Activated CD4-positive, alpha-beta T cell treated with anti-CD3 and anti-CD28 coated beads, Interleukin-2, Interleukin-6, amounts not matched to agents 100 ng/mL and 50 ng/mL, durations not matched to agents 16 hours and 8 hours (primary cell): ENCODE results near the gene HPD.
"Not testable (repeated sequence)": the region's sequence is repeated elsewhere in the genome, so short reads cannot be mapped to it uniquely, and the experiment has no call there.

Experiments
- DNase-seq: peaks from one replicate; pipeline ENCODE4 v3.0.0-alpha.2; 2020

The HPD gene

DNA sequence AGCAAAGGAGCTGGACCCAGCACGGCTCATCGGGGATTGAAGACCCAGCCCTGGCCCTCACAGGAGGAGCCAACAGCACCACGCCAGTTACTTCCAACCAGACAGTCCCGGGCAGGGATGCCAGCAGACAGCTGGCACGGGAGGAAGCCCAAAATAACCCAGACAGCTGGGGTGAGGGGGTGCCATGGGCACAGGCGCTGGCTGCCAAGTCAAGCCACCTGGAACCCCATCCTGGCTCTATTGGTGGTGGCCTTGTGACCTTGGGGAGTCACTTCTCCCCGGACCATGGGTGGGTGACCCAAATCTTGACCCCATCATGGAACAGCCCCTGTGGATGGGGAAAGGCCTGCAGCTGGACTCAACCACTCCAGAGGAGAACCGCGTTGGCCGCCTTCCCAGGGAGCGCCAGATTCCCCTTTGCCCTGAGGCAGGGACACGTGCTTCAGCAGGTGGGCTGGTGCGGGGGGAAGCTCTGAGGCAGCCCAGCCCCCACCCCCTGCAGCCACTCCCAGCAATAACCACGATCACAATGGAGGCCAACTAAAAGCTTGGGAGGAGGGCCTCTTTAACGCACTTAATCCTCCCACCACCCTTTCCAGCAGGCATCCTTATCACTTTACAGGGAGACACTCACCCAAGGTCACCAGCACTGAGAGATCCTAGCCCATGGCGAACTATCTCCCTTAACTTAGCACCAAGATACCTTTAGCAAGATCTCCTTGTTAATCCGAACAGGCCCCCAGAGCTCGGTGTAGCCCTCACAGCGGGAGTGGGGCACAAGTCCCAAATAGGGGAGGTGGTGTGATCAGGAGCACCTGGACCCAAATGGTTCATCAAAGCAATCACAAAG, 60.5 kb downstream of the HPD start:
- no peak for DNase-seq

DNA sequence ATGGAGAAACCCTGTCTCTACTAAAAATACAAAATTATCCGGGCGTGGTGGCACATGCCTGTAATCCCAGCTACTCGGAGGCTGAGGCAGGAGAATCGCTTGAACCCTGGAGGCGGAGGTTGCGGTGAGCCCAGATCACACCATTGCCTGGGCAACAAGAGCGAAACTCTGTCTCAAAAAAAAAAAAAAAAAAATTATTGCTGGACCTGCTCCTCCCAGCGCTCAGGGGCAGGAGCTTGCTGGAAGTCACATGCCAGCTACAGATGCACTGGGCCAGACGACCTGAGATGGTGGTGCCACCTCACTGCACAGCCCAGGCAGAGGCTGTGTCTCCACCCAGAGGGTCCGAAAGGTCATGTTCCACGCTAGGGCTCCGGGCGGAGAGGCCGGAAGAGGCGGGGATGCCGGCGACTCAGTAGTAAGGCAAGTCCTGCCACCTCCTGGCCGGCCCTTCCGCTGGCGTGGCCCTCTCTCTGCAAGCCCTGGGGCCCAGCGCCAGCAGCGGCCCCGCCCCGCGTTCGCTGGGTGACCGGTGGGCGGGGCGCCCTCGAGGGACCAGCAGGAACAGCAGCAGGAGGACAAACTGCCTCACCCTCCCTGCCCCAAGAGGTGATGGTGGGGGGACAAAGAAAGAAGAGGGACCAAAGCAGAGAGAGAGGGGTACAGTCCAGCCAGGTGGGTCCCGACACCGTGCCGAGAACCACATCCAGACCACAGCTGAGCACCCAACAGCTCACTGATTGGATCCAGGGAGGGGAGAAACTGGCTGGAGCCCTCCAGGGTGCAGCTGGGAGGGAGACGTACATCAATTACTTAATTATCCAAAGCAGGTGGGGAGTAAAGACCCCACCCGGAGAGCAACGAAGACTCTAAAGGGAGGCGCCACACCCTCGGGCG, 61.6 kb downstream of the HPD start:
- no peak for DNase-seq

DNA sequence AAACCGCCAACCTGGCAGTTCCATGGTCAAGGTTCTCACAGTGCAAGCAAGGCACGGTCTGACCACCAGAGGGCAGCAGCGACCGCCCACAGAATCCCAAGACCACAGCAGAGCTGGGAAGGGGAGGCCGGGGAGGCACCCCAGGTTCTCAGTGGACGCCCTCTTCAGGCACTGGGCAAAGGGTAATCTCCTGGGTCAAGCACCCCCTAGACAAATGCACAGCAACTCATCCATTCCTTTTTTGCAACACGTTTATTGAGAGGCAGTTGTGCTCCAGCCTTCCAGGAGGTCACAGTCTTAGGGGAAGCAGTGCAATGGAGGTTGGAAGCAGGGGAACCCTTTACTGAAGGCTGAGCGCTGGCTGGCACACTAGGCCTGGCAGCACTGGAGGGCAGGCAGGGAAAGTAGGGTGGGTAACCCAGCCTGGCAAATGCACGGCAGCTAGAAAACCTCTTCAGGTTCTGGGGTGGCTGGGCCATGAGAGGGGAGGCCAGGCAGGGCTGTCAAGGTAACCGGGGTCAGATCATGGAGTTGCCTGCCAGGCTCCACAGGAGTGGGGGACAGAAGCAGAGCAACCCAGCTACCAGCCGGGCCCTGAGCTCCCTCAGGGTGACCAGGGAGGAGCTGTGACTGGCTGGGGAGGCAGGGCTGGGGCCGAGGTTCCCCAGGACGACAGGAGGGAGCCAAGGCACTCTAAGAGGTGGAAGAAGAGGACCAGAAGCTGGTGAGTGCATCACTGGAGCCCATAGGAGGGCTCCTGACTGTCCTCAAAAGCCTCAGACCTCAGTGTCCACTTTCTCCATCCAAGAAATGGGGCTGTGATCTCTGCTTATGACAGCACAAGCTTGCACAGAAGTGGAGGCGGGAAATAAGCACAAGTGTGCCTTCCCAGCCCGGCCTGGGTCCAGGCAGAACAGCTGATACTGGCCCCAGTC, 63.4 kb downstream of the HPD start:
- DNase-seq, result peak; percentile 91

DNA sequence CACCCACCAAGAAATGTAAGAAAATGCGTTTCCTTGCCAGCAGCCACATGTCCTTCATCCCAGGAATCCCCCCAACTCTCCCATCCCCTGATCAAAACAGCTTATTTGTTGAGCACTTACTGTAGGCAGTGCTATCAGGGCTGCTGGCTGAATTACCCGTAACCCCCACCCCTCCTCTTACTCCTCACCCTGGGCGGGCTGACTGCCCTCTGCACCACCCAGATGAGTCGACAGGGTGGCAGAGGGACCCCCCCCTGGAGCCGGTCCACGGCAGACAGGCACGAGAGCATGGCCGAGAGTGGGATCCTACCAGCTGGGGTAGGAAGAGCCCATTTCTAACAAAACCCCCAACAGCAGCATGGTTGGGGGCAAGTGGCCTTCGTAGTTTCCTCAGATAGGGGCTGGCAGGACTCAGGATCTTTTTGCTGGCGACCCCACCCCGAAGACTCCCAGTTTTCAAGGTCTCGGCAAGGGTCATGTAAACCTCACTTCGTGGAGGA, 64.1 kb downstream of the HPD start:
- no peak for DNase-seq

DNA sequence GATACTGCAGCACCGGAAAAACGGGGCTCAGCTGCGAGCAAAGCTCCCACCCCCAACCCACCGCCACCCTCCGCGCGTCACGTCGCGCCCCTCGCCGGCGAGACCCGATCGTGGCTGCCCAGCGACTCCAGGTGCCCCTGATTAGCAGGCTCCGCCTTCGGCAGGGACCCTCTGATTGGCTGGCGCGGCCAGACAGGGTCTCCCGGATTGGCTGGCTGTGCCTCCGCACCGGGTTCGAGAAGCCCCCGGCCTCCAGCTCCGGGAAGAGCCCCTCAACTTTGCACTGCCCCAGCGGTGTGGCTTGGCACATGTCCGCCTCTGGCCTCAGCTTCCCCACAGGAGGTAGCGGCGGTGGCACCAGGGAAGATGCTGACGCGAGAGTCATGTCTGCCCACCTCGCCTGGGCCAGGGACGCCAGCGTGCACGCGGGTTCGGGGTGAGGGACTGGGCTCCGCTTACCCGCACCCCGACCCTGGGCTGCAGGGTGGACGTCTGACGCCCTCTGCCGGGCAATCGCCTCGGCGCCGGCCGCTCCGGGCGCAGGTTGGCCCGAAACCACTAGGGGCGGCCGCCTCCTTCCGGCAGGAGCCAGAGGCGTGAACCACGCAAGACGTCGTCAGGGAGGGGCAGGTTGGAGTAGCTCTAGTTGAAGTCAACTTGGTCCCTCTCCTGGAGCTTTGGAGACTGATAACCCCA, 64.7 kb downstream of the HPD start:
- DNase-seq, result peak; percentile 98

DNA sequence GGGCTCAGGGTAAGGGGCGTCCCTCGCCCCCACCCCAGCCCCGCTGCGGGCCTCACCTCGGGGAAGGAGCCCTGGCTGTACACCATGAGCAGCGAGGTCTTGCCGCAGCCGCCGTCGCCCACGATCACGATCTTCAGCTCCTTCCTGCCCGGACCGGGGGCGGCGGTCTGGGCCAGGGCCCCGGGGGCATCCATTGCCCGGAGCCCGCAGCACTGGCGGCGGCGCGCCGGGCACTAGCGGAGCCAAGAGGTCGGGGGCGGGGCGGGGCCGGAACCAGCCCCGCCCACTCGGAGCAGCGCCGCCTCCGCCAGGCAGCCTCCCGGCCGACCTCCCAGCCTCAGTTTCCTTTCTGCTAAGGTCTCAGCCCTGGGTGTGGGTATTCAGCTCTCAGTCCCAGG, 65.2 kb downstream of the HPD start, which contains the start of gene RHOF:
RHOF (minus strand) TSS at position 249 of the 398 bp plus-strand sequence; CDS start at position 194, 55 bp downstream.
- DNase-seq, result peak; percentile 83

DNA sequence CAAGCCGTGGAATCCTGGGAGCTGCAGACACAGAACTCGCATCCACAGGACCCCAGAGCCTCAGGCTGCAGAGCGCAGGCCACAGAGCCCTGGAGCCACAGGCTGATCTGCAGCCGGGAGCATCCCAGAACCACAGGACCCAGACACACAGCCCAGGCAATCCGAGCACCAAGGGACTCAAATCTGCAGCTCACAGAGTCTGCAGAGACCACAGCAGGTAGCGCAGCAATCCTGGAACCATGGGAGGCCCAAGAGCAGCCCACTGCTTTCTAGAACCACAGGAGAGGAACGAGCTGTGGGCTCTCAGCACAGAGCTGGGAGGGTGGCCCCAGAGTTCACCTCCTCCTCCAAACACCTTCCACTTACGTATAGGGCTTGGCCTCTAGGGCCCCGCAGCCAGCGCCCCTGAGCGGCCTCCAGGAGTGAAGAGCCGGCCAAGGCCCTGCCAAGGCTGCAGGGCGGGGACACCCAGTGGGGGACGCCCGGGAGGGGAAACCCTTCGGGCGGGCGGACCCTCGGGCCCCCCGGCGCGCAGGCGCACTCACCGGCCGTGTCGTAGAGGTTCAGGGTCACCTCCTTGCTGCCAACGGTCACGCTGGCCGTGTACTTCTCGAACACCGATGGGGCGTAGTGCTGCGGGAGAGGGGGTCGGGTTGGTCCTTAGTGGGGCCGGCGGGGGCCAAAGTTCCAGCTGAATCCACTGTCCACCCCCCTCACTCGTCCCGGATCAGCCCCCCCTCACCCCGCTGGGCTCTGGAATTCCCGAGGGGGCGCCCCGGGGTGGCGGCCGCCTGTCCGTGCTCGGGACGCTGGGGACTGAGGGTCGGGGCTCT, 65.8 kb downstream of the HPD start:
- peak; percentile 71 for DNase-seq

DNA sequence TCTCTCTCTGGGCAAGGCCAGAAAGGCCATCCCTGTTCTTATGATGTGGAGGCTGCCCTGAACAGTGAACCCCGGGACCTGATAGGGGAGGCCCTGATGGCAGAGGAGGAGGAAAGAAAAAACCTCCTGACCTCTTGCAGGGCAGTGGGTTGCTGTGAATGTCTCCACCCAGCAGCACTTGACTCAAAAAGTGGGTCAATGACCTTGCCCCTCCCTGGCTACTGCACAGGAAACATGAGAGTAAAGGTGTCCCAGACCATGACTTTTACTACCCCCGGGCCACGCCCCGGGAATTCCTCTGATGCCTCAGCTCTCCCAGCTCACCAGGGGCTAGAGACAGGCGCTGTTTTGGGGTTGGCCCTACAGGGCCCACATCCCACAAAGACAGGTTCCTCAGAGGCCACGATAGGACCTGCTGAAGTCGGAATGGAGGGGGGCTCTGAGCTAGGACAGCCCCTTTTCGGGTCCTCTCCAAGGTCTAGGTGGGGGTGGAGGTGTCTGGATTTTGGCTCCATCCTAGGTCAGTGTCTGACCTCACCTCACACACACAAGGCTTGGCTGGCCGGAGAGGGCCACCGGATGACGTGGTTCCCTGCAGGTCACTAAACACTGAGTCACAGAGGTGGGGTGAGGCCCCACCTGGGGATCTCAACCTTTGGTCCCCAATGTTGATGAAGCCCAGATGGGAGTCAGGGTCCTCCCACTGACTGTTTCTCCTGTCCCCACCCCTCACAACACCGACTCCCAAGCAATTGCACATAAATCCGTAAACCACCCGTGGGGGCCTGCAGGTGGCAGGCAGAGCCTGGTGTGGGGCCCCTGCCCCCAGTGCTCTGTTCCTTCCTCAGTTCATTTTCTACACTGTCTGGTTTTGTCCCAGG, 66.7 kb downstream of the HPD start:
- peak; percentile 57 for DNase-seq

DNA sequence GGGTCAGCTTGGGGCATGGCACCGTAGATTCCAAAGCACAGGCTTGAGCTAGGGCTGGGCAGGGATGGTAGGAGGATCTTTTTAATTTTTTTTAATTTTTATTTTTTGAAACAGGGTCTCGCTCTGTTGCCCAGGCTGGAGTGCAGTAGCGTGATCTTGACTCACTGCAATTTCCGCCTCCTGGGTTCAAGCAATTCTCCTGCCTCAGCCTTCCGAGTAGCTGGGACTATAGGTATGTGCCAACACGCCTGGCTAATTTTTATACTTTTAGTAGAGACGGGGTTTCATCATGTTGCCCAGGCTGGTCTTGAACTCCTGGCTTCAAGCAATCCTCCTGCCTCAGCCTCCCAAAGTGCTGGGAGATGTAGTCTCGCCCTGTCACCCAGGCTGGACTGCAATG, 67.9 kb downstream of the HPD start:
- DNase-seq, result not testable (repeated sequence)

DNA sequence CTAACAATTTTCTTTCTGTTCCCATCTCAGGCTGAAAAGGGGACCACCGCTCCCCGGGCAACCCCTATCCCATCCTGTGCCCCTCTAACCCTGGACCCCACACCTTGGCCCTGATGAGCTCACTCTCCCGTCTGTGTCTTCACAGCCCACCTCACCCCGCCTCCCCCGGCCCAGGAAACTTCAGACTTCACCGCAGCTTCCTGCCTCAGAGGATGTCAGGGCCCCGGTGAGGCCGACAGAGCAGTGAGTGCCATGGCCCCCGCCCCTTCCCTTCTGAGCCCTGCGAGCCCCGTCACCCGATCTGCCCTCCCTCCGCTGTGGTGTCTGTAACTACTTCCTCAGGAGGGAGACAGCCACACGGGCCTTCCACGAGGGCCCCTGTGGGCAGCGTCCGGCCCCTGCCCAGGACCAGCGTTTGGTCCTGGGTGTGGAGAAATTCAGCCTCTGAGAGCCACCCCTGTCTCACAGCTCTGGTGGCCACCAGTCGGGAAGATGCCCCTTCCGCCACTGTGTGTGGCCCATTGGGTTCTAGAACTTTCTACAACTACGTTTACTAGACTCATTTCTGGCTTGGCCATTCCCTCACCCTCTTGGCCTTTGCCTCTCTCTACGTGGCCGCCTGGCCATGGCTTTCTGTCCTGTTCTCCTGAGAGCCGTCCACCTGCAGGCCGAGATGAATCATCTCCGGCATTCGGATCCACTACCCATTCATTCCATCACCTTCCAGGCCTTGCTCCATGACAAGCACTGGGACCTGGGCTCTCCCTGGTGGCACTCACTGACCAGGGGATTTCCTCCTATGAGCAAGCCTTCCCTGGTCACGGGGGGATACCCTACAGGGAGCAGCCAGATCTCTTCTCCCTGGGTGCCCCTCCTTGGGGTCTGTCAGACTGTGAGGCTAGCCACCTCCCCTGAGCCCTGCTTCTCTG, 68.6 kb downstream of the HPD start:
- DNase-seq, result peak; percentile 97
